SKM-1 (cell line): ENCODE results near the gene PLIN5.
A peak's percentile ranks its signal among the peaks of the same experiment; 100 is the strongest.

Experiments used
- DNase-seq: peaks from one replicate; lab custom pipeline; 2025; ENCODE audit not compliant: unreplicated experiment; lab: John Stamatoyannopoulos, UW

The PLIN5 gene

GRCh38 chr19:4568886-4569285, 33.9 kb upstream of the PLIN5 start:
- DNase-seq = peak; percentile 88

- DNase-seq = peak; percentile 16
Observed at GRCh38 chr19:4567584-4568071, 32.6 kb upstream of the PLIN5 start.

GRCh38 chr19:4566402-4567051, 31.5 kb upstream of the PLIN5 start:
- DNase-seq = no peak

GRCh38 chr19:4563562-4563961, 28.5 kb upstream of the PLIN5 start:
- peak; percentile 38 for DNase-seq

- DNase-seq = peak; percentile 22
Observed at GRCh38 chr19:4562085-4562484, 27.1 kb upstream of the PLIN5 start.

GRCh38 chr19:4559569-4559968, 24.5 kb upstream of the PLIN5 start, which contains the start of gene SEMA6B:
Gene SEMA6B, minus strand, starts transcription at chr19:4559684. Its CDS starts 1,227 bp downstream, at chr19:4558457.
- DNase-seq = no peak

GRCh38 chr19:4557971-4558941, 23.2 kb upstream of the PLIN5 start:
- no peak for DNase-seq

GRCh38 chr19:4557144-4557970, 22.3 kb upstream of the PLIN5 start:
- no peak for DNase-seq

- peak; percentile 21 for DNase-seq
Observed at GRCh38 chr19:4556597-4557127, 21.6 kb upstream of the PLIN5 start.

GRCh38 chr19:4555657-4556561, 20.9 kb upstream of the PLIN5 start:
- no peak for DNase-seq

- no peak for DNase-seq
Observed at GRCh38 chr19:4554717-4555116, 19.7 kb upstream of the PLIN5 start.

GRCh38 chr19:4553775-4554174, 18.8 kb upstream of the PLIN5 start:
- no peak for DNase-seq

GRCh38 chr19:4553092-4553695, 18.2 kb upstream of the PLIN5 start:
- no peak for DNase-seq

- no peak for DNase-seq
Observed at GRCh38 chr19:4552525-4552819, 17.4 kb upstream of the PLIN5 start.

GRCh38 chr19:4550479-4551050, 15.5 kb upstream of the PLIN5 start:
- DNase-seq = no peak

- no peak for DNase-seq
Observed at GRCh38 chr19:4550018-4550417, 15.0 kb upstream of the PLIN5 start.

- no peak for DNase-seq
Observed at GRCh38 chr19:4548238-4548584, 13.2 kb upstream of the PLIN5 start.

- DNase-seq = no peak
Observed at GRCh38 chr19:4547303-4548237, 12.5 kb upstream of the PLIN5 start.
